TTC549 (cell line): ENCODE measurements around the gene TSC22D3.
A peak's percentile ranks its signal among the peaks of the same experiment; 100 is the strongest.
"Not testable (repeated sequence)": the region's sequence is repeated elsewhere in the genome, so short reads cannot be mapped to it uniquely, and the experiment has no call there.

ENCODE experiments used
- FAIRE-seq: peaks from 2 replicates; lab custom pipeline; 2012; peaks lifted over from hg19 to GRCh38; lab: Jason Lieb, UNC

TSC22D3 gene

GRCh38 chrX:107775734-107776511 is at the start of gene TSC22D3:
Gene TSC22D3, minus strand, starts transcription at chrX:107775787. Its CDS starts 368 bp downstream, at chrX:107775419.
- FAIRE-seq = no peak

GRCh38 chrX:107823456-107823855 is 47.9 kb upstream of the TSC22D3 start:
- no peak for FAIRE-seq

- no peak for FAIRE-seq
Measured at GRCh38 chrX:107823042-107823441, 47.5 kb upstream of the TSC22D3 start.

- FAIRE-seq = no peak
Measured at GRCh38 chrX:107818900-107819521, 43.4 kb upstream of the TSC22D3 start.

GRCh38 chrX:107810053-107810452 is 34.5 kb upstream of the TSC22D3 start:
- not testable (repeated sequence) for FAIRE-seq

GRCh38 chrX:107805179-107805578 is 29.6 kb upstream of the TSC22D3 start:
- FAIRE-seq = no peak

GRCh38 chrX:107804427-107804826 is 28.8 kb upstream of the TSC22D3 start:
- no peak for FAIRE-seq

- FAIRE-seq = no peak
Measured at GRCh38 chrX:107787827-107788226, 12.2 kb upstream of the TSC22D3 start.

- no peak for FAIRE-seq
Measured at GRCh38 chrX:107780525-107780924, 4.9 kb upstream of the TSC22D3 start.

- no peak for FAIRE-seq
Measured at GRCh38 chrX:107777536-107777832, 1.9 kb upstream of the TSC22D3 start, which contains the start of gene NCBP2L. Gene NCBP2L, plus strand, starts transcription at chrX:107777733. Its CDS starts 16,488 bp downstream, at chrX:107794221.

- FAIRE-seq = peak; percentile 69
Measured at GRCh38 chrX:107776649-107777535, 1.3 kb upstream of the TSC22D3 start.

- FAIRE-seq = no peak
Measured at GRCh38 chrX:107775000-107775733, 420 bp downstream of the TSC22D3 start.

GRCh38 chrX:107773906-107774435 is 1.6 kb downstream of the TSC22D3 start:
- FAIRE-seq = no peak

- no peak for FAIRE-seq
Measured at GRCh38 chrX:107773206-107773605, 2.4 kb downstream of the TSC22D3 start.

- no peak for FAIRE-seq
Measured at GRCh38 chrX:107769581-107770317, 5.8 kb downstream of the TSC22D3 start.

GRCh38 chrX:107768051-107768450 is 7.5 kb downstream of the TSC22D3 start:
- FAIRE-seq = no peak

GRCh38 chrX:107766470-107767150 is 9.0 kb downstream of the TSC22D3 start:
- no peak for FAIRE-seq

- FAIRE-seq = no peak
Measured at GRCh38 chrX:107764845-107765608, 10.6 kb downstream of the TSC22D3 start.

GRCh38 chrX:107763647-107764046 is 11.9 kb downstream of the TSC22D3 start:
- no peak for FAIRE-seq
